GM20000 (cell line): ENCODE results near the gene CDK5RAP2.

Experiments
- DNase-seq: peaks from one replicate; pipeline ENCODE4 v3.0.0; 2012; ENCODE audit warnings: low spot score
- TF ChIP-seq, protein P1 (sequence below): IDR thresholded peaks from 2 replicates; pipeline ENCODE4 v1.5.1; 2012; ENCODE audit warnings: mild to moderate bottlenecking, control low read depth; ENCODE audit errors: extremely low read depth, missing control alignments

The CDK5RAP2 gene

DNA sequence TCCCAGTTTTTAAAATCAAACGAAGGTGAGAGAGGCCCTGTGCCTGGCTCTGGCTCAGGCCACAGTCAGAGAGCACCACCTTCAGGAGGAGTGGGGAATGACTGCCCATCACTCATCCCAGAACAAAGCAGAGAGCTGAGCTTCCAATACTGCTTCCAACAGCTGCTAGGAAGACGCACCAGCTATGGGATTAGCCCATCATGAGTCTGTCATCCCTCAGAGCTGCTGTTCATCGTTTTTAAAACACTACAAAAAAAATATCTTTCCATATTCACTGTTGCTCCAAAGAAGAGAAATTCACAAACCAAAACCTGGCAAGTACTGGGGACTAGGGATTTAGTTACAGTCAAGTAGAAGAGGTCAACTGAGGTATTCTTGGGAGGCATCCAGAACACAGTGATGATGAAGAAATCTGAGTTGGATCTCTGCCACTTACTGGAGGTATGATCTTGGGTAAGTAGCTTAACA, 102.4 kb downstream of the CDK5RAP2 start:
- DNase-seq = peak; percentile 27

DNA sequence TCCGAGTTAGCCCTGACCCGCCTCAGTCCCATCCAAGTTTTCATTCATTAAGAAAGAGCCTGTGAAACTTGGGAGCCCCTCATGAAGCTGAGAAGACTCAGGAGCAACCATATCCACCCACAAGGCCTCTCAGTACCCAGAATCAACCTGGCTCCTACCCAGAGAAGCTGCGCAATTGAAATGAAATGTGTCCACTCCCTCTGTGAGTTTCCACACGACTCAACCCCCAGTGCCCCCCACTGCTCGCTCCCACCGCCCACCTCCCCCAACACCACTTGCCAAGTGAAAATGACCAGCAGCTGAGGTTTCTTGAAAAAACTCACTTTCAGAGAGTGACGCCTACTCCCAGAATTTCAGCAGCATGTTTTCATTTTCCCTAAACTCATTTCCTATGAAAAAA, 104.6 kb downstream of the CDK5RAP2 start:
- TF ChIP-seq, protein P1, sequence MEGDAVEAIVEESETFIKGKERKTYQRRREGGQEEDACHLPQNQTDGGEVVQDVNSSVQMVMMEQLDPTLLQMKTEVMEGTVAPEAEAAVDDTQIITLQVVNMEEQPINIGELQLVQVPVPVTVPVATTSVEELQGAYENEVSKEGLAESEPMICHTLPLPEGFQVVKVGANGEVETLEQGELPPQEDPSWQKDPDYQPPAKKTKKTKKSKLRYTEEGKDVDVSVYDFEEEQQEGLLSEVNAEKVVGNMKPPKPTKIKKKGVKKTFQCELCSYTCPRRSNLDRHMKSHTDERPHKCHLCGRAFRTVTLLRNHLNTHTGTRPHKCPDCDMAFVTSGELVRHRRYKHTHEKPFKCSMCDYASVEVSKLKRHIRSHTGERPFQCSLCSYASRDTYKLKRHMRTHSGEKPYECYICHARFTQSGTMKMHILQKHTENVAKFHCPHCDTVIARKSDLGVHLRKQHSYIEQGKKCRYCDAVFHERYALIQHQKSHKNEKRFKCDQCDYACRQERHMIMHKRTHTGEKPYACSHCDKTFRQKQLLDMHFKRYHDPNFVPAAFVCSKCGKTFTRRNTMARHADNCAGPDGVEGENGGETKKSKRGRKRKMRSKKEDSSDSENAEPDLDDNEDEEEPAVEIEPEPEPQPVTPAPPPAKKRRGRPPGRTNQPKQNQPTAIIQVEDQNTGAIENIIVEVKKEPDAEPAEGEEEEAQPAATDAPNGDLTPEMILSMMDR = no peak
- DNase-seq = no peak

More for the DNA sequence above, 102.4 kb downstream of the CDK5RAP2 start:
- TF ChIP-seq, protein P1 = peak; percentile 60

- no peak for DNase-seq
- TF ChIP-seq, protein P1 = no peak
These were observed 105.2 kb downstream of the CDK5RAP2 start for GRCh38 chr9:120474591-120475243.

DNA sequence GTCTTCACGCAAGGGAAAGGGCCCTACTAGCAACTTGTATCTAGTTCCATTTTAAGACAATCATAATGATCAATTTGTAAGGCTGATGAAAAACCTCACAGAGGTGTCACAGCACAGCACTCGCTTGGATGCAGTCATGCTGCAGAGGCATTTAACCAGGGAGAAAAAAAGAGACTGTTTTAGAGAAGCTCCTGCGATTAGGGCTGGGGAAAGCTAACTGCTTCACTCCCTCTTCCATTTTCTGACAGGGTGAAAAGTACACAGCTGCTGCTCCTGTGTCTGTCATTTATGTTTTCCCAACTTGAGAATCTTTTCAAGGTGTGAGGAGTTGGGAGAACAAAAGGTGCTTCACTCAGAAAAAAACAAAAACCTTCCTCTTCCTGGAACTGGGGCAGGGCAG, 106.4 kb downstream of the CDK5RAP2 start:
- TF ChIP-seq, protein P1 = no peak
- no peak for DNase-seq

- TF ChIP-seq, protein P1 = no peak
- no peak for DNase-seq
These were observed 114.1 kb downstream of the CDK5RAP2 start for GRCh38 chr9:120465685-120466407.

- no peak for DNase-seq
- TF ChIP-seq, protein P1 = no peak
These were observed 115.0 kb downstream of the CDK5RAP2 start for GRCh38 chr9:120464887-120465421.
